ENCODE results near the gene ASB5. TPM values are rescaled to one million over a fixed set of nuclear protein-coding genes. Genes with fewer than 3 reads are reported as not detected.
"Not testable (repeated sequence)": the region's sequence is repeated elsewhere in the genome, so short reads cannot be mapped to it uniquely, and the experiment has no call there.

The ASB5 gene, protein sequence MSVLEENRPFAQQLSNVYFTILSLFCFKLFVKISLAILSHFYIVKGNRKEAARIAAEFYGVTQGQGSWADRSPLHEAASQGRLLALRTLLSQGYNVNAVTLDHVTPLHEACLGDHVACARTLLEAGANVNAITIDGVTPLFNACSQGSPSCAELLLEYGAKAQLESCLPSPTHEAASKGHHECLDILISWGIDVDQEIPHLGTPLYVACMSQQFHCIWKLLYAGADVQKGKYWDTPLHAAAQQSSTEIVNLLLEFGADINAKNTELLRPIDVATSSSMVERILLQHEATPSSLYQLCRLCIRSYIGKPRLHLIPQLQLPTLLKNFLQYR
- polyA plus RNA-seq (ENCODE audit: insufficient read length in 12 of 12): 100 to 1,000 TPM in 9 of 12 donors, 10 to 100 TPM in 2, not detected in 1; 41.0 to 196 (median 128) TPM
- long read RNA-seq, donor 1: 0 reads
- long read RNA-seq, donor 2, transcript ASB5-201 (7 exons, 3,031 nt): major isoform, 66 of 109 reads
- long read RNA-seq, donor 2, partial matches to known transcripts: 43 of 109 reads
- long read RNA-seq, donor 2, other reads (novel, unspliced or antisense): 0 of 109 reads
- long read RNA-seq, donor 3, transcript ASB5-201 (7 exons, 3,031 nt): major isoform, 11 of 21 reads
- long read RNA-seq, donor 3, partial matches to known transcripts: 10 of 21 reads
- long read RNA-seq, donor 3, other reads (novel, unspliced or antisense): 0 of 21 reads
- long read RNA-seq, donor 4, transcript ASB5-201 (7 exons, 3,031 nt): major isoform, 19 of 33 reads
- long read RNA-seq, donor 4, partial matches to known transcripts: 14 of 33 reads
- long read RNA-seq, donor 4, other reads (novel, unspliced or antisense): 0 of 33 reads
- long read RNA-seq, donor 5, transcript ASB5-201 (7 exons, 3,031 nt): major isoform, 38 of 122 reads
- long read RNA-seq, donor 5, partial matches to known transcripts: 84 of 122 reads
- long read RNA-seq, donor 5, other reads (novel, unspliced or antisense): 0 of 122 reads
- long read RNA-seq, donor 6, transcript ASB5-201 (7 exons, 3,031 nt): major isoform, 20 of 27 reads
- long read RNA-seq, donor 6, partial matches to known transcripts: 7 of 27 reads
- long read RNA-seq, donor 6, other reads (novel, unspliced or antisense): 0 of 27 reads
- long read RNA-seq, donor 7, transcript ASB5-201 (7 exons, 3,031 nt): major isoform, 18 of 31 reads
- long read RNA-seq, donor 7, partial matches to known transcripts: 13 of 31 reads
- long read RNA-seq, donor 7, other reads (novel, unspliced or antisense): 0 of 31 reads
- long read RNA-seq, donor 8, transcript ASB5-201 (7 exons, 3,031 nt): major isoform, 40 of 119 reads
- long read RNA-seq, donor 8, partial matches to known transcripts: 79 of 119 reads
- long read RNA-seq, donor 8, other reads (novel, unspliced or antisense): 0 of 119 reads
- long read RNA-seq, donor 9, transcript ASB5-201 (7 exons, 3,031 nt): major isoform, 6 of 22 reads
- long read RNA-seq, donor 9, partial matches to known transcripts: 16 of 22 reads
- long read RNA-seq, donor 9, other reads (novel, unspliced or antisense): 0 of 22 reads
- long read RNA-seq, donor 10, transcript ASB5-201 (7 exons, 3,031 nt): major isoform, 34 of 83 reads
- long read RNA-seq, donor 10, partial matches to known transcripts: 49 of 83 reads
- long read RNA-seq, donor 10, other reads (novel, unspliced or antisense): 0 of 83 reads
- long read RNA-seq, donor 11, transcript ASB5-201 (7 exons, 3,031 nt): major isoform, 24 of 41 reads
- long read RNA-seq, donor 11, partial matches to known transcripts: 17 of 41 reads
- long read RNA-seq, donor 11, other reads (novel, unspliced or antisense): 0 of 41 reads

DNA sequence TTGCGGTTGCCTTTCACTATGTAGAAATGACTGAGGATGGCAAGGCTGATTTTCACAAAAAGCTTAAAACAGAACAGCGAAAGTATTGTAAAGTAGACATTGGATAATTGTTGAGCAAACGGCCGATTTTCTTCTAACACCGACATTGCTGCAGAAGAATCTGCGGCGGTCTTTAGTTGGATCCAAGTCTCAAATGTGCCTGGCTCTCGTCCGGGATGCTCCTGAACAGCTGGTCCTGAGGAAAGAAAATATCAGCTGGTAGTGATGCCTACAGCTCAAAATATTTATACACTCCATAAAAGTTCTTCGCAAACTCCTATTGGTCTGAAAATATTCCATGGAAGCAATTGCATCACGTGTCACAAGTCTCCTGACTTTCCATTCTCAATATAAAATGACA lies at the start of gene ASB5:
Gene ASB5, minus strand, starts transcription at position 260 of the 400 bp plus-strand sequence. Its CDS starts 114 bp downstream, at position 146.
- no peak for DNase-seq

DNA sequence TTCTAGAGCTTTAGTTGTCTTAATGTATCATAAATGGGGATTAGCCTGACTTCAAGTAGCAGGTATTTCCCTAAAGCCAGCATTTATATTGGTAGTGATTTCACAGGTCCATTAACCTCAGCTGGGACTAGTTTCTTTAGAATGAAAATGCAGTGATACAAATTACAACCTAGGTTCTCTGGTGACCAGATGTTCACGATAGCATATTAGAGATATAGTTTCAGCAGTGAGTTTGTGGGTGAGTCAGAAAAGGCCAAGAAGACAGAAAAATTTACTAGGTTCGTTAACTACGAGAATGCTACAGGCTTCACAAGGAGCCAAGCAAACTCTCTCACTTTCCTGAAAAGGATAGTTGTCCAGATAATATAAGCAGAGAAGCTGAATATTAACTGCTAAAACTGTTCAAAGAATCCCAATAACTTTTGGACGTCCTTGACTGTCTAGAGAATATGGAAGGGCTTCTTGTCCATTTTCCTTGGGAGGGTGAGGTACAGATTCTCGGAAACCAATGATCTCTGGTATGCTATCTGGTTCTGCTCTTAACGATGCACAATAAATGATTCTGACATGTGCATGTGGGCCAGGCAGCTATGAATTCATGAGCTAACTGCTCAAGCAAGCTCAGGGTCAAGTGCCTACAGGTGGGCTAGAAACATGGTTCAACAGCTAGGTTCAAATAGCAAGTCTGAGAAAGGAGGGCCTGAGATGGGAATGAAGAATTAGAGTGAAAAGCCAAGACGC lies 44.7 kb upstream of the ASB5 start:
- no peak for DNase-seq

DNA sequence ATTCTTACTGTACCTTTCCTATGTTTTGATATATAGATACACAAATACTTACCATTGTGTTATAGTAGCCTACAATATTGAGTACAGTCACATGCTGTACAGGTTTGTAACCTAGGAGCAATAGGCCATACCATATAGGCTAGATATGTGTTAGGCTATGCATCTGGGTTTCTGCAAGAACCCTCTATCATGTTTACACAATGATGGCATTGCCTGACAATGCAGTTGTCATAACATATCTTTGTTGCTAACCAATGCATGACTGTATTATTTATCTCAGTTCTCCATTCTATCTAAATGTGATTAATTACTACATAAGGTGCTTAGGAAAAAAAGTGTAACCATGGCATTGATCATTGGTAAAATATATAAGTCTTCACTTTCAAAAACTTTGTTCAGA lies 40.8 kb upstream of the ASB5 start:
- DNase-seq: no peak

DNA sequence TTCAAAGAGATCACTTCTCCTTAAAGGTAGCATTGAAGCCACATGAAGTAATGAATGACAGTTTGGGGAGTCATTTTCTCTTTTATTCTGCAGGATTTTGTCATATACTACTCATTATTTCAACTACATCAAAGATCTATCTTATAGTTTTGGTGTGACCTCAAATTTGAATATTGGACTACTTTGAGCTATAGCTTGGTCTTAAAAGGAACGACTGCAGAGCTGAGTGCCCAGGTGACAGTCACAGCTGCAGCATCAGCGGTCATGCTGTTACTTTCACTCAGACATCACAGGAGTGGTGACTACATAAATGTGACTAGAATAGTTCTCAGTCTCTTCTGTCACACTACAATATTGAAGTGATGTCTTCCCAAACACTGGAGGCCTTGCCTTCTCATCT lies 40.0 kb upstream of the ASB5 start:
- DNase-seq: no peak

DNA sequence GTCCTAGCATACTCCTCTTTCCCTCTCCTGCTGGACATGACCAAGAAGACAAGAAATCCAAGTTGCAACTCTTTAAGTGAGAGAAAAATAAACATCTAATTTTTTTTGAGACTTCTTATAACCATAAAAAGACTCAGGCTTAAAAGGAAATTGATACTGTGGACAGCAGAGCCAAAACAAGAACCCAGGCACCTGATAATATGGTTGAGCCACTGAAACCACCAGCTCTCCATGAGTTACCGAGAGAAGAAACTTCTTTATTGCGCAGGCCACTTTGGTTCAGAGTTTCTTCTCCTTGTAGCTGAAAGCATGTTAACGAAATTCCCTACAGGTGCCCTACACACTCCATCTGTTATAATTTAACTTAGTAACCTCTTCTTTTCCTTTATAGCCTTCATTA lies 39.4 kb upstream of the ASB5 start:
- DNase-seq: no peak

DNA sequence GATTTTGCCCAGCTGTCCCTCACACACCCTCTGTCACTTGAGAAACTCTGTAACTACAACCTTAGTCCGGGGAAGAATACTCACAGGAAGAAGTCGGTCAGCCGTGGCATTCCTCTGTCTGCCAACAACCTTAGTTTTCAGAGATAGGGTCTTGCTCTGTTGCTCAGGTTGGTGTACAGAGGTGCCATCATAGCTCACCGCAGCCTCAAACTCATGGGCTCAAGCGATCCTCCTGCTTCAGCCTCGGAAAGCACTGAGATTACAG lies 38.6 kb upstream of the ASB5 start:
- DNase-seq: no peak

DNA sequence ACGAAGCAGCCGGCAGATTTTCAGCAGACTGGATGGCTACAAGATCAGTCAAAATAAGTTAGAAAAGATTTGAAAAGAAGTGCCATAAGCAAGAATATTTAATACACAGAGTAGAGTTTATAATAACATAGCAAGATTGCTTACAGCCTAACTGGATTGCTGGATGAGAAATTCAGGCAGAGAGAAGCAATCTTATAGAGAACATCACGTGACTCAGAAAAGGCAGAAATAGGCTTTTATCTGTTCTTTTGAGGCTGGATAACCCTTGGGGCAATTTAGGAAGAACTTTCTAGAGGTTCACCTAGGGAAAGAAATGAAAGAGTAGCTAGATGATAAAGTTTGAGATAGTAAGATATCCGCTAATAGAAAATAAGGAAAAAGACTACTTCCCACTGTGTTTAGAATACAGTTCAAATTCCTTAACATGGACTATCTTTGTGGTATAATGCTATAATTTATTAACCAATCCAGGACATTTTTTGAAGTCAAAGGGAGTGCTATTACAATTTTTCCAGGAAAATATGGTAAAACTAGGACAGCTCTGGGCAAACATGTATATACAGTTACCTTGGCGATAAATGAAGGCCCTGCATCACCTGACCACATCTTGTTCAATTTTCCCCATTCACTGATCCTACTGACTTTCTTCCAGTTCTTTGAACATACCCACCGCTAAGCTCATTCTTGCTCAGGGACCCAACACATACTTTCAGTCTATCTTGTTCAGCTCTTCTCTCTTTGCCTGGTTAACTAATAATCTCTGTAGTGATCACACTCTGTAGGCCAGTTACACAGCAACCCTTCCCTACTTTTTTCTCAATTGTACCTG lies 38.0 kb upstream of the ASB5 start:
- no peak for DNase-seq

DNA sequence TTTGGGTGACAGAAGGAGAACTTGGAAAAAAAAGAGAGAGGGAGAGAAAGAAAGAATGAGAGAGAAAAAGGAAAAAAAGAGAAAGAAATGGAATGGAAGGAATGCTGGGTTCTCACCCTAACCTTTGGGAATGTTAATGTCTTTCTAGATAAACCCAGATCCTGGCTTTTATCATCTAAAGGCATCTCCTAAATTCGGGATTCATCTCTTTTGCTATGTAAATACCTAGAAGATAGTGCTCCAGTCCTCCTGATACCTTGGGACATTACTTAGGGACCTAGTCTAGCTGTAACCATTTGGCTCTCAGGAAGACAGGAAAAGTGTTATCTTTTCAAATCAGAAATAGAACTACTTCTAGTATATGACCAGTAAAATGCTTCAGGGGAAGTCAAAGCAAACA lies 34.9 kb upstream of the ASB5 start:
- DNase-seq: no peak

DNA sequence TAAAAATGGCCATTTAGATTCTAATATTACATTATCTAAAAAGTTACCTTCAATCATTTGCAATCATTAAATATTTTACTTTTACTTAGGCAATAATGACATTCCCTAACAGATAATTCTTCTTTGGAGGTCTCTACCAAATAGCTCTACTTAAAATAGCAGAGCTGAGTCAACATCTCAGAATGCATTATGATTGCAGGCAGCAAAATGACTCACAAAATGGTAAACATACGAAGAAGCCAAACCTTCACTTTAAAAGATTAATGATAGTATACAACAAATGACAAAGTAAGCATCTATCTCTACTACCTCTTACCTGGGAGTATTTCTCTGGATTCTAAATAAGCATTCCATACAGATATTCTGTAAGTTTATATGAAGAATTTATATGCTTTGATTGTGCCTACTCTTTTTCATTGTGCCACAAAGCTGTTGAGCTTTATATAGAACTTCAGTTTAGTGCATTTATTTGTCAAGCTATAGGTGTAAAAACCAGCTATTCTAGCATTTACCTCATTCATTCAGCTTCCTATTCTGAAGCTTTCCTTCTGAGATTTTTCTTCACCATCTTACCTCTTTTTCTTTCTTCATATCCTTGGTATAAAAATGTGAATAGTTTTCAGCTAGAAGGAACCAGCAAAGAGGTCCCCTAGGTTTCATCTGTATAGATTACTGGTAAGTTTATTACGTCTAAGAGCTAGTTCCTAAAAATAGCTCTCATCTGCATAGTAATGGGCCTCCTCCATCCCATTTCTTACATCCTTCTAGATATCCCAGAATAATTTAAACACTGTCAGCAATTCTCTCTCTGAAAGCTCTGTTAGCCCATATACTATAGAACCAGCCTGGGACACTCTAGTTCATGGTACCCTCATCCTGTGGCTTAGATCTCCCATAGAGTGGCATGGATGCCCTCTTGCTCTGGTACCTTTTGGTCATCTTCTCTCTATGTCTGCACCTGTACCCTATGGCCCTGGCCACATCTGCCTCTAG lies 33.6 kb upstream of the ASB5 start:
- no peak for DNase-seq

DNA sequence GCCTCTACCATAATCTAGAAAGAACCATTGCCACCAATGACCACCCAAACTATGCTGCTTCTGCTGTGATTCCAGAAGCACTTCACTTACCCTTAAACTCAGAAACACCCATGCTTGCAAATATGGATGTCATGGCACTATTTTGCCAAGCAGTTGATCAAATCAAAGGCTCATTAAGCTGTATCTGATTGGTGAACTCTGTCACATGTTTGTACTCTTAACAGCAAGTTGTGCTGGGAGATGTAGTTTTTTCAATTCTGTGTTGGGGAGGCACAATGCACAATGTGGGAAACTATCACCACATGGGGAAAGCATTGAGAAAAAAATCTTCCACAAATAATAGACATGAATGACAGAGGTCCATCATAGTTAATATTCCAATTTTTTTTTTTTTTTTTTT lies 31.5 kb upstream of the ASB5 start:
- DNase-seq: no peak

DNA sequence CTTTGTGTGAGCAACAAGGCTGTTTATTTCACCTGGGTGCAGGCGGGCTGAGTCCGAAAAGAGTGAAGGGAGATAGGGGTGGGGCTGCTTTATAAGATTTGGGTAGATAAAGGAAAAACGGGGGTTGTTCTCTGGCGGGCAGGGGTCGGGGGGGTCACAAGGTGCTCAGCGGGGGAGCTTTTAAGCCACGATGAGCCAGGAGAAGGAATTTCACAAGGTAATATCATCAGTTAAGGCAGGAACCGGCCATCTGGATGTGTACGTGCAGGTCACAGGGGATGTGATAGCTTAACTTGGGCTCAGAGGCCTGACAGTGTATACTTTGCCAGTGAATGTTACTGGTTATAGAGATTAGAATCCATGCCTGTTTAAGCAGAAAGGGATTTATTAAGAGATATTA lies 31.0 kb upstream of the ASB5 start:
- DNase-seq: no peak

DNA sequence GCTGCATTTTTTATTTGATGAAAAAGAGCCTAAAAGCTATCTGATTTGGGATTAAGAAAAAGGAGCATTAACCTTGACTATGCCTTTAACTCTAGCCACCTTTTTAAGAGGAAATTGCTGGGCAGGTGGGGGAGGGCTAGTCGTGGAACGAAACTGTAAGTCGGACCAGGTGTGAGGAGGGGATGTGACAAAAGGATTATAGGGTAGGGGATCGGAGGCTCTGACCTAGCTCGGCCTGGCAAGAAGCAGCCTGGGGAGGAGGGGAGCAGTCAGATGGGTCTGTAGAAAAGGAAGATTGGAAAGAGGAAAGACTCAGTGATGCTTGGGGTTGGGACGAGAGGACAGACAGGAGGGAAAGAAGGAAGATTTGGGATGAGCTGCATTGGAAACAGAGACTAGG lies 29.6 kb upstream of the ASB5 start:
- no peak for DNase-seq

DNA sequence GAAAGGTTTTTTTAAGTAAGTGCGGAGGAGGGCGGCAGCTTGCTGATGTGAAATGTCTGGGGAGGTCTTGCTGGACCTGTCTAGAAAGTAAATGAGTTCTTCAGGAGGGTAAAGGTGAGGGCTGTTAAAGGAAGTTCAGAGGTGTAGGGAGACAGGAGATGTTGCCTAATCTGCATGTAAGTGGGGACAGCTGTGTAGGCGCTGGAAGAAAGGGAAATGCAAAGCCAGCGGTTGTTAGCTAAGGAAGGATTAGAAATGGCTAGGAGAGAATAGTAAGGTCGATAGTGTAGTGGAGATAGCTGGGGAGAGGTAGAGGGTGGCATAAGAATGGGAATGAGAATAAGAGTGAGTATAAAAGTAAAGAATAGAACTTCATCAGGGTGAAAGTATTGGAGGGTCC lies 26.9 kb upstream of the ASB5 start:
- DNase-seq: not testable (repeated sequence)

DNA sequence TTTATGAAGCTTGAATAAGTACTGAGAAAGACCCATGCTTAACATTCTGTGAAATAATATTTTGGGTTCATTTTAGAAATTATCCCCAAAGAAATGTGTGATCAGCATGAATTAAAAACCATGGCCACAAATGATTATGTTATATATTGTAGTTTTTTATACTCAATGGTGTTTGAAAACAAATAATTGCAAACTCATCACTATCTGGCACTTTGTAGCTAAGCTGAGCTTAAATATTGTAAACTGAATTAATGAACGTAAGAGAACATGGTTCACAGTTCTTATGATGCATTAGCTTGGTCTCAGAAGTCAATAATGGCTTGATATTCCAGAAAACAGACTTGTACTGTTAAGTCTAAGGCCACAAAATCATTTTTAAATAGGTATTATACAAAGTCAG lies 24.6 kb upstream of the ASB5 start:
- DNase-seq: no peak

DNA sequence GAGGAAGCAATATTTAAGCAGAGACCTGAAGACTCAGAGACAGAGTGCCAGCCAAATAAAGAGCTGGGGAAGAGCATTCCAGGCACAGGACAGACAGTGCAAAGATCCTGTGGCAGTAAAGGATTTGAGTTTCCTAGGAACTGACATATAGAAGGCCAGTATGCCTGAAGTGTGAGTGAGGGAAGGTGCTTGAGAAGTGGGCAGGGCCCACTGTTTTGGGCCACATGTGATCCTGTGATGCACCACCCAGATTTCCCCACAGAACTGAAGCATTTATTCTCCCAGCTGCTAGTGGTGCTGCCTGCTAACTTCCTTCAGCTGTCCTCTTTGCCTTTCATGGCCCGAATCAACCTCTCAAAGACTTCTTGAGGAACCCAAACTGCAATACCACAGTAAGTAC lies 23.9 kb upstream of the ASB5 start:
- no peak for DNase-seq

DNA sequence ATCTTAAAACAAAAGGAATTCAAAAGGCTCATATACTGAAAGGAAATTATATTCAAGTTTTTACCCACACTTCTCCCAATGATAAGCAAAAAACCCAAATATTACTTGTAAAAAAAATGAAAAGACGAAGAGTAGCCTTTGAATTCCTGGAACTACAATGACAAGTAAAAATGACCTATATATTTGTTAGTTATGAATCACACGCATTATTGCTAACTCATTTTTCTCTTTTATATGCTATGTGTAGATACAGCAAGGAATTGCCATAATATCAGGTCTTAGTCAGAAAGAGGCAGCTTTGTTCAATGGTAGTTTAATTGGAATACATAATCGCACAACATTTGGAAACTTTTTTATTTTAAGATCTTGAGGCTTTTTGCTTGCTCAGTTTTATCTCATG lies 22.7 kb upstream of the ASB5 start:
- DNase-seq: no peak

DNA sequence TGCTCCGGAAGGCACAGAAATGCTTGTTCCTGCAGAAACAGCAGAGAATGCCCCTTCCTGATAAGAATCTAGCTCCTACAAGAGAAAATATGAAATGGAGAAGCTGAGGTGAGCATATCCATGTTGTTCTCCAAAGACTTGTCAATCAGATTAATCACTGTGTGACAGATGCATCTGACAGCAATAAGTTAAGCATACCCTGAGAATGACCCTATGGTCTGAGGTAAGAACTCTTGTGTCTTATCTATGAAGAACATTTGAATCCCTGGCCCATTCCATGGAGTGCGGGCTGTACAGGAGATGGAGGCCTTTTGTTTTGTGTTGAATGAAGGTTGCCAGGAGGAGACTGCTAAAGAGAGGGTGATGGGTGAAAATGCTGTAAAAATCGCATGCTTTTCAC lies 21.5 kb upstream of the ASB5 start:
- DNase-seq: no peak

DNA sequence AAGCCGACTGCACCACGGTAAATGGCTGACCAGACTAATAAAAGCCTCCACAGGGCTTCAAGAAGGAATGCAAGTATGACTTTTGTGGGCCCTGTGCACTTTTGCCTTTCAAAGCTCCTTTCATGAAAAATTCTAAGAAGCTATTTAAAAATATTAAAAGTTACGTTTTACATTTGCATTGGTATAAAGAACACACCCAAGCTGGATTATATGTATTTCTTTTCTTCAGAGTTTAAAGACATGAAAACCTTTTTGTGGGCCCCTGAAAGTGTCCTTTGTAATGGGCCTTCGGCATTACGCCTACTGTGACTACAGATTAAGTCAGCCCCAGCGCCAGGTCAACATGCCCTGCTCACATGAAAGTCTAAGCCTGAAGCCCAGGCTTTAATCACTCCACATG lies 20.5 kb upstream of the ASB5 start:
- DNase-seq: no peak

All from muscle of arm (tissue), 14 donors.